Measurements from ENCODE around the gene BLMH. TPM values are rescaled to one million over a fixed set of nuclear protein-coding genes. Genes with fewer than 3 reads are reported as not detected.
"Not testable (repeated sequence)": the region's sequence is repeated elsewhere in the genome, so short reads cannot be mapped to it uniquely, and the experiment has no call there.

BLMH gene
- total and polyA plus RNA-seq, 5 donors = 11.1 to 20.6 (median 16.8) TPM

GRCh38 chr17:30237296-30238002, 54.3 kb downstream of the BLMH start:
- intact Hi-C loops (cut with DNase I) = no loop called here
- peaks cover 5% of the 10 kb centered on the region for H3K4me1 ChIP-seq (ENCODE audit: control insufficient read depth, insufficient read depth, low read length)
- H3K27me3 ChIP-seq (ENCODE audit: control insufficient read depth, insufficient read depth) = no peaks in the 10 kb centered on the region
- WGBS = 26% methylated on average over 21 of the region's 21 CpGs
- ATAC-seq (no peak), DNase-seq (no peak)
- H3K4me3 ChIP-seq (ENCODE audit: low read length) = no peak overlapping the region
- H3K27ac ChIP-seq (ENCODE audit: low read length) = no peak overlapping the region
- H3K9me3 ChIP-seq (ENCODE audit: control insufficient read depth, low read length) = no peaks in the 10 kb centered on the region

- Histone ChIP-seq H3K4me1 (ENCODE audit: control insufficient read depth, insufficient read depth, low read length) (peaks cover 7% of the 10 kb centered on the region), H3K9me3 (ENCODE audit: control insufficient read depth, low read length) (no peaks in the 10 kb centered on the region), H3K27me3 (ENCODE audit: control insufficient read depth, insufficient read depth) (no peaks in the 10 kb centered on the region), H3K4me3 (ENCODE audit: low read length) (no peak overlapping the region), H3K27ac (ENCODE audit: low read length) (no peak overlapping the region)
- ATAC-seq (peak; percentile 85 to 90), DNase-seq (peak; percentile 77 to 90 (median 89))
- intact Hi-C loops (cut with DNase I) = no loop called here
- 5% methylated on average over 20 of the region's 20 CpGs for WGBS
Measured at GRCh38 chr17:30236766-30237165, 55.0 kb downstream of the BLMH start.

- intact Hi-C loops (cut with DNase I) = no loop called here
- Histone ChIP-seq H3K27me3 (ENCODE audit: control insufficient read depth, insufficient read depth) (no peaks in the 10 kb centered on the region), H3K4me3 (ENCODE audit: low read length) (peak overlapping the region; percentile 56)
Measured at GRCh38 chr17:30236297-30236624, 55.5 kb downstream of the BLMH start.

GRCh38 chr17:30235386-30236296, 56.1 kb downstream of the BLMH start, which contains the start of gene SLC6A4:
TSS of gene SLC6A4 (minus strand) at chr17:30235697. CDS start at chr17:30221958, 13,739 bp downstream.
- H3K9me3 ChIP-seq (ENCODE audit: control insufficient read depth, low read length) = no peaks in the 10 kb centered on the region
- peak within 1 kb of the TSS; percentile 56 for H3K4me3 ChIP-seq (ENCODE audit: low read length)
- 3% methylated on average over 82 of the region's 82 CpGs for WGBS
- ATAC-seq (peak; percentile 44 to 56), DNase-seq (peak in 2 of 3 donors; percentile 60 to 75)
- H3K27me3 ChIP-seq (ENCODE audit: control insufficient read depth, insufficient read depth) = no peaks in the 10 kb centered on the region
- peaks cover 7% of the 10 kb centered on the region for H3K4me1 ChIP-seq (ENCODE audit: control insufficient read depth, insufficient read depth, low read length)
- H3K27ac ChIP-seq (ENCODE audit: low read length) = no peak within 1 kb of the TSS
- intact Hi-C loops (cut with DNase I) = no loop called here

More at GRCh38 chr17:30236297-30236624, 55.5 kb downstream of the BLMH start:
- H3K9me3 ChIP-seq (ENCODE audit: control insufficient read depth, low read length) = no peaks in the 10 kb centered on the region
- DNase-seq (no peak), ATAC-seq (no peak)
- 65% methylated on average over 10 of the region's 10 CpGs for WGBS
- H3K27ac ChIP-seq (ENCODE audit: low read length) = no peak overlapping the region
- peaks cover 7% of the 10 kb centered on the region for H3K4me1 ChIP-seq (ENCODE audit: control insufficient read depth, insufficient read depth, low read length)

DNA sequence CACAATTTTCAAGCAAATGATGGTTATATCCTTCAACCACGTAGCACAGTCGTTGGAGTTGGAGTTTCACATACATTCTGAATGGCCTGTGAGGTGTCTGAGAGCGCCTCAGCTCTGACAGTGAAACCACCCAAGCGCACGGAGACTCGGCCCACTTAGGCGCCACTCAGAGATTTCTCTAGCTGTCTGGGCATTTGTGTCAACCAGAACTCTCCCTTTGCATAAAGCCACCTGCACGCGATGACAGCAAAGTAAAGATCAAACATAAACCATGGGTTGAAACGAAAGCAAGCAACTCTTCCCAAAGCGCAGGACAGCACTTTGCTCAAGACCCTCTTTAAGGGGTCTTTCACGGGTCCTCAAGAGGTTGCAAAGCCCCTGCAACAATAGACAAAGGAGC, 56.8 kb downstream of the BLMH start:
- Histone ChIP-seq H3K27me3 (ENCODE audit: control insufficient read depth, insufficient read depth) (no peaks in the 10 kb centered on the region), H3K27ac (ENCODE audit: low read length) (no peak overlapping the region), H3K4me3 (ENCODE audit: low read length) (peak overlapping the region; percentile 56), H3K4me1 (ENCODE audit: control insufficient read depth, insufficient read depth, low read length) (peaks cover 7% of the 10 kb centered on the region), H3K9me3 (ENCODE audit: control insufficient read depth, low read length) (no peaks in the 10 kb centered on the region)
- intact Hi-C loops (cut with DNase I) = no loop called here
- 25% methylated on average over 12 of the region's 12 CpGs for WGBS
- ATAC-seq = no peak
- no peak for DNase-seq

DNA sequence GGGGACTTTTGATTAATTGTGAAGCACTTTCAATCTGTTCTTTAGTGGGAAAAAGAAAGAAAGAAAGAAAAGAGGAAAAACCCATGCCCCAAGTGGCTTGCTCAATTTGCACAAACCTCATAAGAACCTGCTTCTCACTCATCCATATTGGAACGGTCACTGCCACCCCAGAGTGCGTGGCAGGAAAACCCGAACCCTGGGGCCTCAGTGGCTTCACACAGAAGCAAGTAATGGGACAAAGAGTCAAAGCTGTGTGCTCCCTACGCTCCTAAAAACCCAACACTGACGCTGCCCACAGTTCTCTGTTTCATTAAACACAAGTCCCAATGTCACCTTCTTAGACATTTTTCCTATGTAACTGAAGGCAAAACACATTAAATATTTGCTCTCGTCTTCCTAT, 57.4 kb downstream of the BLMH start:
- ATAC-seq = no peak
- Histone ChIP-seq H3K27me3 (ENCODE audit: control insufficient read depth, insufficient read depth) (no peaks in the 10 kb centered on the region), H3K27ac (ENCODE audit: low read length) (no peak overlapping the region), H3K9me3 (ENCODE audit: control insufficient read depth, low read length) (no peaks in the 10 kb centered on the region), H3K4me1 (ENCODE audit: control insufficient read depth, insufficient read depth, low read length) (peaks cover 7% of the 10 kb centered on the region), H3K4me3 (ENCODE audit: low read length) (no peak overlapping the region)
- 88% methylated on average over 6 of the region's 6 CpGs for WGBS
- DNase-seq = no peak
- intact Hi-C loops (cut with DNase I) = no loop called here

DNA sequence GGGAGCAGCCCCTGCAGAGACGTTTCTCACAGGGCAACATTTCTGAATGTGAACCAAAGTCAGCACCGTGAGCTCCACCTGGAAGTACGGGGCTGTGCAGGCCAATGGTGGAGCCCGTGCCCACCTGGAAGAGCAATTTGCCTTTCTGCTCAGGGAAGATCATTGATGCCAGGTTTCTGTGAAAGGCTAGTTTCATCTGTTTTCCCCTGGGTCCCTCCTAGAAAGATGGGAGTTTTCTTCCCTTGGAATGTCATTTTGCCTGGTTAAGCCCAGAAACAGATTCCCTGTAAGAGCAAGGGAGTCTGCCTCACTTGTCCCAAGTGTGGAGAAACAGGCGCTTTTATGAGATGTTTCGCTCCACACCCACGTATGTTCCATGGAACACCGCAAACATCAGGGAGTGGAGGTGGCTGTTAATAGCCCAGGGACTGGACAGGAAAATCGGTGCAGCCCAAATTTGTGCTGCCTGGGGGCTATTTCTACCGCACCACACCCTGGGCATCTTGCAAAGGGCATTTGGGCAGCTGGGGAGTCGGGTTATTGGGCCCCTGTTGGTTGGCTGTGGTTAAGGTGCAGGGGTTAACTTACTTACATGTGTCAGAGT, 58.8 kb downstream of the BLMH start:
- intact Hi-C loops (cut with DNase I) = no loop called here
- DNase-seq (no peak), ATAC-seq (no peak)
- Histone ChIP-seq H3K9me3 (ENCODE audit: control insufficient read depth, low read length) (no peaks in the 10 kb centered on the region), H3K27ac (ENCODE audit: low read length) (no peak overlapping the region), H3K27me3 (ENCODE audit: control insufficient read depth, insufficient read depth) (no peaks in the 10 kb centered on the region), H3K4me3 (ENCODE audit: low read length) (no peak overlapping the region), H3K4me1 (ENCODE audit: control insufficient read depth, insufficient read depth, low read length) (peaks cover 7% of the 10 kb centered on the region)
- 82% methylated on average over 11 of the region's 11 CpGs for WGBS

DNA sequence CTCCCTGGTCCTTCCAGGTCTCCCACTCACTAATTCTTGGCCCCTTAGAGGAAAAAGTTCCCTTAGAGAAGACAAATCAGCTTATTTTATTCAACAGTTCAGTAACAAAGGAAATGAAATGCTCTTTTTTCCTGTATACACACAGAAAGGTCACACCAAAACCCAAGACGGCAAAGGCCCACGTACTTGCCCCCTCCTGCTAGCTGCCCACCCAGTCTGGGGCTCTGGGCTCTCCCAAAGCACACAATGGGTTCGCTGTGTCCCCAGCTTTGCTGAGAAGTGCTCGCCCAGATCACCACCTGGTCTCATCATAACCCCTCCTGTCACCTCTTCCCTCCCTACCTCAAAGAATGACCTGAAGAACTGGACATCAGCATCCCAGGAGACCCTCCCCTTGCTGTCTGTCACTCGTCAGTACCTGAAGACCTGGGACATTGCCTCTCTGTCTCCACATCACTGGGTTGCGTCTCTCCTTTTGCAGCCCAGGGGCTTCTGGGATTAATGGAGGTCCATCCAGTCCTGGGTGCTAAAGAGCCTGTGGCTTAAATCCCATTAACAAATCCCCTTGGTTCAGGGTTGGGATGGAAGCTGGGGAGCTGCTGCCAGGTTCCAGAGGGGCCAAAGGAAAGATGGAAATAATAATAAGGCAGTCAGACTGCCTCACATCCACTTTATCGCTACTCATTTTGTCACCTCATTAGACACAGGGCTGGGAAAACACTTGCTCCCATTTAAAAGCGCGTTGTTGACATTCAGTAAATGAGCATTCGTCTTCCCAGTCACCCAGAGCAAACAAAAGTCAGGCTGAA, 59.5 kb downstream of the BLMH start:
- no peaks in the 10 kb centered on the region for H3K27me3 ChIP-seq (ENCODE audit: control insufficient read depth, insufficient read depth)
- H3K27ac ChIP-seq (ENCODE audit: low read length) = no peak overlapping the region
- H3K4me3 ChIP-seq (ENCODE audit: low read length) = no peak overlapping the region
- no peak for ATAC-seq
- 82% methylated on average over 10 of the region's 10 CpGs for WGBS
- no peaks in the 10 kb centered on the region for H3K9me3 ChIP-seq (ENCODE audit: control insufficient read depth, low read length)
- intact Hi-C loops (cut with DNase I) = no loop called here
- DNase-seq = no peak
- H3K4me1 ChIP-seq (ENCODE audit: control insufficient read depth, insufficient read depth, low read length) = peaks cover 7% of the 10 kb centered on the region

DNA sequence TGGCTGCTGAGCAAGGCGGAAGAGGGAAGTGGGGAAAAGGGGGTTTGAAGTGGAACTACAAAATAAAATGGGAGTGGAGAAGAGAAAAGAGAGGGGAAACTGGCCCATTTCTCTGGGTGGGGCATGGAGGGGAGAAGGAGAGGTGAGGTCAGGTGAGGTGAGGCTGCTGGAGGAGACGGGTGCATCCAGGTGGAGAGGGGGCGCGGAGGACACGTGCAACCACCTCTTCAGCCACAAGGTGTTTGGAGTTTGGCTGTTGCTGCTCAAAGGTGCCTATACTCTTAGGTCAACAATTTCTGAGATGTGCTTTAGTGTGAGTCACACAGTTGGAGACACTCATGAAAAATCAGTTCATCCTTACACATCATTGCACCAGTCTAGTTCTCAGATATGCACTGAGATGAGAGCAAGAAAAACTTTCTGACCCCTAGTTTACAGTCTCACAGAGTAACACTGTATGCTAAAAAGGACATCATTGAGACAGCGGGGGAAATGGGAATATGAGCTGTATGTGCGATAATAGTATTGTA, 61.1 kb downstream of the BLMH start:
- H3K4me1 ChIP-seq (ENCODE audit: control insufficient read depth, insufficient read depth, low read length) = peaks cover 4% of the 10 kb centered on the region
- no peak for ATAC-seq
- H3K27ac ChIP-seq (ENCODE audit: low read length) = no peak overlapping the region
- no peak for DNase-seq
- 90% methylated on average over 7 of the region's 7 CpGs for WGBS
- H3K4me3 ChIP-seq (ENCODE audit: low read length) = no peak overlapping the region
- H3K27me3 ChIP-seq (ENCODE audit: control insufficient read depth, insufficient read depth) = no peaks in the 10 kb centered on the region
- no peaks in the 10 kb centered on the region for H3K9me3 ChIP-seq (ENCODE audit: control insufficient read depth, low read length)
- intact Hi-C loops (cut with DNase I) = no loop called here

DNA sequence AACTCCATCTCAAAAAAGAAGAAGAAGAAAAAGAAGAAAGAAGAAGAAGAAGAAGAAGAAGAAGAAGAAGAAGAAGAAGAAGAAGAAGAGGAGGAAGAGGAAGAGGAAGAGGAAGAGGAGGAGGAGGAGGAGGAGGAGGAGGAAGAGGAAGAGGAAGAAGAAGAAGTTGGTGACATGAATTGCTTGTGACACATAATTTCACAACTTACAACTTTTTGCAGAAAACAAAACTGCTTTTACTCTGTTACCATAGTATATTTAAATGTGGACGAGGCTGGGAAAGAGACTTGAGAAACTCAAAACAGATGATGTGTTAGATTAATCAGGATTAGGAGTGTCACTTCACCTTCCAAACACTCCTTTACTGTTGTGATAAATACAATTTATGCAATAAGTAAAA, 61.7 kb downstream of the BLMH start:
- H3K9me3 ChIP-seq (ENCODE audit: control insufficient read depth, low read length); H3K4me1 ChIP-seq (ENCODE audit: control insufficient read depth, insufficient read depth, low read length); ATAC-seq; H3K27me3 ChIP-seq (ENCODE audit: control insufficient read depth, insufficient read depth); DNase-seq; intact Hi-C loops (cut with DNase I); H3K27ac ChIP-seq (ENCODE audit: low read length); H3K4me3 ChIP-seq (ENCODE audit: low read length): not testable (repeated sequence)
- WGBS = 80% methylated on average over 1 of the region's 1 CpG

Measured in right cardiac atrium (tissue), 5 donors.